ENCODE data around the gene SIRPB2. TPM values are rescaled to one million over a fixed set of nuclear protein-coding genes. Genes with fewer than 3 reads are reported as not detected.

SIRPB2 gene
- total RNA-seq, 6 experiments from 2014 or later, result not detected

DNA sequence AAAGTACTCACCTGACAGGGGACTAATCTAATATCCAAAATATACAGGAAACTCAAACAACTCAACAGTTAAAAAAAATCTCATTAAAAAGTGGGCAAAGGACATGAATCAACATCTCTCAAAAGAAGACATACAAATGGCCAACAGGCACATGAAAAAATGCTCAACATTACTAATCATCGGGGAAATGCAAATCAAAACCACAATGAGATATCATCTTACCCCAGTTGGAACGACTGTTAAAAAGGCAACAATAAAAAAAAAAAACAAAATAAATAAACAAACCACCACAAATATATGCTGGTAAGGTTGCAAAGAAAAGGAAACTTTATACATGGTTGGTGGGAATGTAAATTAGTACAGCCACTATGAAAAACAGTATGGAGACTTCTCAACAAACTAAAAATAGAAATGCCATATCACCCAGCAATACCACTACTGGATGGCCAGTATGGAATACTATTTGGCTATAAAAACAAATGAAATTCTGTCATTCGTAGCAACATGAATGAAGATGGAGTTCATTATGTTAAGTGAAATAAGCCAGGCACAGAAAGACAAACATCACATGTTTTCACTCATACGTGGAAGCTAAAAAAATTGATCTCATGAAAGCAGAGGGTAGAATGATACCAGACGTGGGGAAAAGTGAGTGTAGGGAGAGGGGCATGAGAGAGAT lies 6.6 kb downstream of the SIRPB2 start:
- H3K4me1 Mint-ChIP-seq (ENCODE audit: low read depth), result peaks cover 24% of the 10 kb centered on the region
- TF ChIP-seq, protein P1, sequence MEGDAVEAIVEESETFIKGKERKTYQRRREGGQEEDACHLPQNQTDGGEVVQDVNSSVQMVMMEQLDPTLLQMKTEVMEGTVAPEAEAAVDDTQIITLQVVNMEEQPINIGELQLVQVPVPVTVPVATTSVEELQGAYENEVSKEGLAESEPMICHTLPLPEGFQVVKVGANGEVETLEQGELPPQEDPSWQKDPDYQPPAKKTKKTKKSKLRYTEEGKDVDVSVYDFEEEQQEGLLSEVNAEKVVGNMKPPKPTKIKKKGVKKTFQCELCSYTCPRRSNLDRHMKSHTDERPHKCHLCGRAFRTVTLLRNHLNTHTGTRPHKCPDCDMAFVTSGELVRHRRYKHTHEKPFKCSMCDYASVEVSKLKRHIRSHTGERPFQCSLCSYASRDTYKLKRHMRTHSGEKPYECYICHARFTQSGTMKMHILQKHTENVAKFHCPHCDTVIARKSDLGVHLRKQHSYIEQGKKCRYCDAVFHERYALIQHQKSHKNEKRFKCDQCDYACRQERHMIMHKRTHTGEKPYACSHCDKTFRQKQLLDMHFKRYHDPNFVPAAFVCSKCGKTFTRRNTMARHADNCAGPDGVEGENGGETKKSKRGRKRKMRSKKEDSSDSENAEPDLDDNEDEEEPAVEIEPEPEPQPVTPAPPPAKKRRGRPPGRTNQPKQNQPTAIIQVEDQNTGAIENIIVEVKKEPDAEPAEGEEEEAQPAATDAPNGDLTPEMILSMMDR (IDR thresholded peaks at IDR 0.05), result no peak
- peaks cover 9% of the 10 kb centered on the region for H3K27me3 Mint-ChIP-seq (ENCODE audit: insufficient read depth)
- peak; percentile 65 for DNase-seq
- peaks cover 5% of the 10 kb centered on the region; the same call in 1 of the 2 replicates for H3K36me3 Mint-ChIP-seq (ENCODE audit: low read depth)
- peak overlapping the region; percentile 53 for H3K27ac Mint-ChIP-seq
- H3K4me3 Mint-ChIP-seq, result peak overlapping the region; percentile 55
- H3K9me3 Mint-ChIP-seq, result no peaks in the 10 kb centered on the region

DNA sequence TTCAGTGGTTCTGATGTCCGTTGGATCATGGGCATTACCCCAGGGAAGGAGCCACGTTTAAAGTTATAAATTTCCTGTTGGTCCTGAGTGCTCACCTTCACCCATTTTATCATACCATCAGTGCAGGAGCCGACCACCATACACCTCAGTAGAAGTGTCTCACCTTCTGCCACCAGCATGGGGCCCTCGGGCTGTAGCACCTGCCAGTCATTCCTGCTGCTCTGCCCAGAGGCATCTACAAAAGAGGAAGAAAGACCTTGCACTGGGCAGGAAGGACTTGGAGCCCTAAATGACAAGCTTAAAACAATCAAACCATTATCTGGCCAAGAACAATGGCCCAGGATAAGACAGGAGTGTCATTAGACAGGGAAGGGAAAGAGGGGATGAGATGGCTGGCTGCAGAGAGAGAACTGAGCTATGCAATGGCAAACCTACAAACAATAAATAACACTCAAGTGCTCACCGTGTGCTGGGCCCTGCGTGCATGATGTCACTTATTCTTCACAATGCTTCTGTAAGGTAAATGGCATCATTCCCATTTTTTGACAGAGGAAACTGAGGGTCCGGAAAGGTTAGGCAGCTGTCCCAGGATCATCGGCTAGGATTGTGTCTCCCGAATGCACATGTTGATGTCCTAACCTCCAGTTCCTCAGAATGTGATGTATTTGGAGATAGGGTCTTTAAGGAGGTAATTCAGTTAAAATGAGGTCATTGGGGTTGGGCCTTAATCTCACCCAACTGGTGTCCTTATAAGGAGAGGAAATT lies 11.2 kb downstream of the SIRPB2 start:
- H3K27me3 Mint-ChIP-seq (ENCODE audit: insufficient read depth), result peaks cover 1% of the 10 kb centered on the region
- no peak overlapping the region for H3K27ac Mint-ChIP-seq
- DNase-seq, result no peak
- no peaks in the 10 kb centered on the region for H3K9me3 Mint-ChIP-seq
- H3K4me3 Mint-ChIP-seq, result no peak overlapping the region
- H3K36me3 Mint-ChIP-seq (ENCODE audit: low read depth), result no peaks in the 10 kb centered on the region
- H3K4me1 Mint-ChIP-seq (ENCODE audit: low read depth), result peaks cover 41% of the 10 kb centered on the region
- TF ChIP-seq, protein P1 (IDR thresholded peaks at IDR 0.05), result no peak

DNA sequence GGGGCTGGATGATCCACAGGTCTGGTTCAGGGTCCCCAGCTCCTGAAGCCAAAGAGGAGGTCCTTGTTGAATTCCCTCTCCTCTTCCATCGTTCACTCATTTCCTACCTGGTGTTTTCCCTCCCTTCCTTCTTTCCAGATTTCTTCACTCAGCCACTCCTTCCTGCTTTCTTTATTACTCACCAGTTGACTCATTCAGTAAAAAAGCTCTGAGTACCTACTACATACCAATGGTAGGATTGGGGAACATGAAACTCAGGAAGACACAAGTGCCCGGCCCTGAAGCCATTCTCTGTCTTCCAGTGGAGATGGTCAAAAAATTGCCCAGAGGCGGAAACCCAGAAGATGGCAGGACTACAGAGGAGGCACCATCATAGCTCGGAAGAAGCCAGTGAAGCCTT lies 12.7 kb downstream of the SIRPB2 start:
- H3K4me3 Mint-ChIP-seq, result peak overlapping the region; percentile 62
- H3K36me3 Mint-ChIP-seq (ENCODE audit: low read depth), result no peaks in the 10 kb centered on the region
- peak overlapping the region; percentile 78 for H3K27ac Mint-ChIP-seq
- H3K4me1 Mint-ChIP-seq (ENCODE audit: low read depth), result peaks cover 32% of the 10 kb centered on the region
- TF ChIP-seq, protein P1 (IDR thresholded peaks at IDR 0.05), result no peak
- peak; percentile 67 for DNase-seq
- H3K9me3 Mint-ChIP-seq, result no peaks in the 10 kb centered on the region
- H3K27me3 Mint-ChIP-seq (ENCODE audit: insufficient read depth), result peaks cover 1% of the 10 kb centered on the region

DNA sequence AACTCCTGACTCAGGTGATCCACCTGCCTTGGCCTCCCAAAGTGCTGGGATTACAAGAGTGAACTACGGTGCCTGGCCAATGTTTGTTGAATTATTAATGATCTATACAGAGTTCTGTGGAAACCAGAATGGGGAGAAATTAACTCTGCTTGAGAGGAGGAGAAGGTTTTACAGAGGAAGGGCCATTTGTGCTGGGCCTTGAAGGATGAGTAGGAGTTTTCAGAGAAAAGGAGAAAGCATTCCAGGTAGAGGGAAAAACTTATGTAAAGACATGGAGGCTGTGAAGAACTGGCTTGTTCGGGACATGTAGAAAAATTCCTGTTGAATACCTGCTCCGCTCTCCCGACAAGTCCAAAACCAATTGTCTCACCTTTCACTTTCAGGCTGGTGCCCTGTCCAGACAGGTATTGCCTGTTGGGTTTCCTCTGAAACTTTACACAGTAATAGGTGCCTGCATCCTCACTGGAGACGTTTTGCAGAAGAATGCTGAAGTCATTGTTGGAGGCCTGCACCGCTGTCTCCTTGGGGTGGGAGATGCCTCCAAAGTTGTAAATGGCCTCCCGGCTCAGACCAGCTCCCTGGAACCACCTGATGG lies 13.2 kb downstream of the SIRPB2 start:
- no peak for DNase-seq
- Mint-ChIP-seq H3K27me3 (ENCODE audit: insufficient read depth) (peaks cover 4% of the 10 kb centered on the region), H3K36me3 (ENCODE audit: low read depth) (no peaks in the 10 kb centered on the region), H3K9me3 (no peaks in the 10 kb centered on the region), H3K4me1 (ENCODE audit: low read depth) (peaks cover 36% of the 10 kb centered on the region), H3K27ac (peak overlapping the region; percentile 78; the same call in 1 of the 2 replicates), H3K4me3 (no peak overlapping the region)
- TF ChIP-seq, protein P1 (IDR thresholded peaks at IDR 0.05), result no peak

DNA sequence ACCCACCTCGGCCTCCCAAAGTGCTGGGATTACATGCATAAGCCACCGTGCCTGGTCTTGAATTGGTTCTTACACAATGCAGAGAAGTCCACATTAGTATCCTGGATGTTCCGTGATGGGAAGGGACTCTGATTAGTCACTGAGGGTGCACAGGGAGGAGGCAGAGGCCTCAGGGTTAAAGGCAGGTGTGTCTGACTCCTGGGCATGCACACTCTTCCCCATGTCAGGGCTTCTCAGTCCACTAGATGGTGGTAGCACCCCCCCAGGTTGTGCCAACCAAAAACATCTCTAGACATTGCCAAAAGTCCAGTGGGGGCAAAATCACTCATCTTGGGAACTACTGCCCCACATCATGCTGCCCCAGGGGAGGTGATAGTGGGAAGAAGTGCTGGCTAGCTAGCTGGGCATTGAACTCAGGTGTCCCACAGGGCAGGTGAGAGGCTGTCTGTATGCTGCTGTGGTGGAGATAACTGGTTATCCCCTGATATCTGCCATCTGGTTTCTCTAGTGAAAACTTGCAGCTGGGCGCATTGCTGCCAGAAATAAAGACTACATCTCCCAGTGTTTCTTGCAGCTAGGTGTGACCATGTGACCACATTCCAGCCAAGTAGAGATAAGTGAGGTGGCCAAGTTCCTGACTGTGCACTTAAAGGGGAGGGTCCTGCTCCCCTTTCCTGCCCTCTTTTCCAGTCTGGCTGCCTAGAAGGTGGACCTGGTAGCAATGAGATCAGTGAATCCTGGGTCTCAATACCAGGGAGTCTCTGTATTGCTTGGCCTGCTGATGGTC lies 16.2 kb downstream of the SIRPB2 start:
- H3K27me3 Mint-ChIP-seq (ENCODE audit: insufficient read depth), result peaks cover 4% of the 10 kb centered on the region

More for the DNA sequence above, 16.2 kb downstream of the SIRPB2 start:
- DNase-seq, result no peak
- no peaks in the 10 kb centered on the region for H3K9me3 Mint-ChIP-seq
- no peak overlapping the region for H3K27ac Mint-ChIP-seq
- TF ChIP-seq, protein P1 (IDR thresholded peaks at IDR 0.05), result peak; percentile 61
- peaks cover 51% of the 10 kb centered on the region for H3K4me1 Mint-ChIP-seq (ENCODE audit: low read depth)
- H3K36me3 Mint-ChIP-seq (ENCODE audit: low read depth), result no peaks in the 10 kb centered on the region
- no peak overlapping the region for H3K4me3 Mint-ChIP-seq

Data from HFFc6 (cell line).